HepG2 (cell line): ENCODE results near the gene B3GNT8. TPM values are rescaled to one million over a fixed set of nuclear protein-coding genes. Genes with fewer than 3 reads are reported as not detected.

Experiments
- AGO2 ChIP-seq: fragments of 200-400 bp; formaldehyde crosslinking; optimal IDR thresholded peaks from 2 replicates; pipeline ENCODE3; 2017; ENCODE audit warnings: mild to moderate bottlenecking, low read depth, low read length, moderate library complexity
- CREBL2 ChIP-seq: sonication (generic); formaldehyde crosslinking; IDR thresholded peaks from 2 replicates; pipeline ENCODE4 v1.8.1; 2023; ENCODE audit warnings: missing genetic modification reagents, mild to moderate bottlenecking, borderline replicate concordance
- DMAP1 ChIP-seq: IDR thresholded peaks from 2 replicates; pipeline ENCODE4 v1.6.1; 2016
- DMTF1 ChIP-seq: sonication (generic); formaldehyde crosslinking; IDR thresholded peaks from 2 replicates; pipeline ENCODE4 v1.4.0; 2020; ENCODE audit warnings: mild to moderate bottlenecking, missing genetic modification reagents
- DPF2 ChIP-seq: sonication (generic); formaldehyde crosslinking; IDR thresholded peaks from 2 replicates; pipeline ENCODE4 v1.4.0; 2020; ENCODE audit warnings: mild to moderate bottlenecking, low read depth, missing genetic modification reagents, borderline replicate concordance
- HNRNPK ChIP-seq: fragments of 200-400 bp; formaldehyde crosslinking; IDR thresholded peaks from 2 replicates; pipeline ENCODE4 v1.6.1; 2018; ENCODE audit warnings: low read length, low read depth, moderate library complexity, mild to moderate bottlenecking; ENCODE audit not compliant: poor library complexity, severe bottlenecking
- ISX ChIP-seq: sonication (generic); formaldehyde crosslinking; conservative IDR thresholded peaks from 2 replicates; pipeline ENCODE4 v1.5.0; 2020; ENCODE audit warnings: missing genetic modification reagents
- MAFG ChIP-seq: sonication (generic); formaldehyde crosslinking; IDR thresholded peaks from 2 replicates; pipeline ENCODE4 v1.5.1; 2020; ENCODE audit warnings: mild to moderate bottlenecking, missing genetic modification reagents
- MEF2D ChIP-seq: sonication (generic); formaldehyde crosslinking; IDR thresholded peaks from 2 replicates; pipeline ENCODE4 v1.5.1; 2020; ENCODE audit warnings: mild to moderate bottlenecking, missing genetic modification reagents
- NFATC3 ChIP-seq: sonication (generic); formaldehyde crosslinking; IDR thresholded peaks from 2 replicates; pipeline ENCODE4 v1.5.1; 2020; ENCODE audit warnings: mild to moderate bottlenecking, missing genetic modification reagents
- NFE2L2 ChIP-seq: fragments of 150-350 bp; IDR thresholded peaks from 2 replicates; pipeline ENCODE4 v1.6.1; 2014; ENCODE audit warnings: low read length
- RBFOX2 ChIP-seq: fragments of 200-400 bp; formaldehyde crosslinking; IDR thresholded peaks from 2 replicates; pipeline ENCODE4 v1.6.1; 2017; ENCODE audit warnings: low read depth, mild to moderate bottlenecking, low read length
- SNAPC2 ChIP-seq: sonication (generic); formaldehyde crosslinking; IDR thresholded peaks from 2 replicates; pipeline ENCODE4 v1.8.1; 2022; ENCODE audit warnings: mild to moderate bottlenecking, missing genetic modification reagents
- SRY ChIP-seq: sonication (generic); formaldehyde crosslinking; IDR thresholded peaks from 2 replicates; pipeline ENCODE4 v1.8.0; 2022; ENCODE audit warnings: mild to moderate bottlenecking, missing genetic modification reagents
- UBTF ChIP-seq: sonication (generic); formaldehyde crosslinking; IDR thresholded peaks from 2 replicates; pipeline ENCODE4 v1.4.0; 2020; ENCODE audit warnings: mild to moderate bottlenecking, missing genetic modification reagents
- ZNF260 ChIP-seq: sonication (generic); formaldehyde crosslinking; IDR thresholded peaks from 2 replicates; pipeline ENCODE4 v1.4.0; 2020; ENCODE audit warnings: missing genetic modification reagents, low read depth, mild to moderate bottlenecking, borderline replicate concordance
- polyA plus RNA-seq, 8 experiments: library from polyadenylated mRNA; depleted of rRNA in 3 of 8; stranded (reverse) in 7 of 8; unstranded in 1 of 8; fragments of >200 nt; fragmentation: Illumina TruSeq in 4 of 8; extraction: Trizol in 4 of 8; gene quantifications; 2 replicates each; pipeline versions ENCODE4 v1.2.1 to v1.2.3, GENCODE V29; 2011 to 2016; ENCODE audit warnings: low read depth in 4 of 8, missing spikeins in 1 of 8, mixed read lengths in 1 of 8; ENCODE audit not compliant: insufficient read depth in 1 of 8
- total RNA-seq, 5 experiments: library from RNA; depleted of rRNA; stranded (reverse); fragments of >200 nt; fragmentation: Illumina TruSeq; extraction: Trizol; gene quantifications; 2 replicates each; pipeline ENCODE4 v1.2.3, GENCODE V29; 2016; ENCODE audit warnings: low read depth in 1 of 5
- TF ChIP-seq, protein P1 (sequence below): sonication (generic); formaldehyde crosslinking; conservative IDR thresholded peaks from 2 replicates; pipeline ENCODE4 v1.4.0; 2020; ENCODE audit warnings: missing genetic modification reagents
- TF ChIP-seq, protein P2 (sequence below): sonication (generic); formaldehyde crosslinking; IDR thresholded peaks from 2 replicates; pipeline ENCODE4 v1.5.1; 2020; ENCODE audit warnings: mild to moderate bottlenecking, missing genetic modification reagents, moderate library complexity

B3GNT8 gene
- total and polyA plus RNA-seq, 2 of the 13 experiments (the other 11 are each of a cell fraction or from before 2014, with no cell fraction given) = 0.26 to 1.9 TPM

DNA sequence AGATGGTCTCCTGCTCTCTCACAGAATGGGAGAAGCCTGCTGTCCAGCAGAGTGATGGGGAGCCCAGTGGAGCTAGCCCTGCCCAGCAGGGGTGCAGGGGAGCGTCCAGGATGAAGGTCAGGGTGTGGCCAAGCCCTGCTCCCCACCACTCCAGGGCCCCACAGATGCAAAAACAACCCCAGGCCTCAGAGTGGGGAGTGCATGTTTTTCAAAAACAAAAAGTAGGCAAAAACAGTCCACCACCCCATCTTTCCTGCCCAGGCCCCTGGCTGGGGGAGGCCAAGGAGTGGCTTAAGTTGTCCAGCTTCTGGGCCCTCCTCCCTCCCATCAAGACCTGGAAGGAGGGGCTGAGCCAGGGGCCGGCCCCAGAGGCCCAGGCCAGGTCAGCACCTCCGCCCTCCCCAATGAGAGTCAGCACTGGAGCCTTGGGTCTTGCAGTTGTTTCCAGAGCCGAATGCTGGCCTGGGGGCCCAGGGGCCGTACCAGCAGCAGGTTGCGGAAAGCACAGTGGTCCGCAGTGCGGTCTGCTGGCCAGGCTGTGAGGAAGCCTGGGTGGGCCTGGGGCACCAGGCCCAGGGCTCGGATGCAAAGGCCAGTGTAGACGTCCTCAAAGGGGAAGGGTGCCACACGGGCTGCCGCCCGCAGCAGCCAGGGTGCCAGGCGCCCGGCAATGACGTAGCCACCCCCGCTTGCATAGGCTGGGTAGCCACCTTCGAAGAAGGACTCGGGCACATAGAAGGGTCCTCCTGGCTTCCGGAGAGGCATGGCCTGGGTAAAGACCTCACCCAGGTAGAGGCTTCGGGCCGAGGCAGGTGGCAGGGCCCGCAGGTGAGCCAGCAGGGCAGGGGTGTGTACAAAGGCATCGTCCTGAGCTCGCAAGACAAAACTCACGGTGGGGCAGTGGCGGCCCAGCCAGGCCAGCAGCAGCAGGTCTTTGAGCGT lies 1.7 kb downstream of the B3GNT8 start (continued):
- TF ChIP-seq ISX (no peak), DPF2 (no peak), DMTF1 (CRISPR knock-in tag) (no peak), NFE2L2 (no peak), AGO2 (peak; percentile 43), UBTF (no peak), NFATC3 (no peak), ZNF260 (no peak), DMAP1 (no peak), HNRNPK (no peak), MEF2D (CRISPR knock-in tag) (no peak), MAFG (CRISPR knock-in tag) (no peak), CREBL2 (CRISPR knock-in tag) (no peak), SNAPC2 (CRISPR knock-in tag) (no peak), RBFOX2 (peak; percentile 43), SRY (CRISPR knock-in tag) (0 out of 2 replicates have a peak, but pooled peaks have one; percentile 5)
- TF ChIP-seq, protein P1, sequence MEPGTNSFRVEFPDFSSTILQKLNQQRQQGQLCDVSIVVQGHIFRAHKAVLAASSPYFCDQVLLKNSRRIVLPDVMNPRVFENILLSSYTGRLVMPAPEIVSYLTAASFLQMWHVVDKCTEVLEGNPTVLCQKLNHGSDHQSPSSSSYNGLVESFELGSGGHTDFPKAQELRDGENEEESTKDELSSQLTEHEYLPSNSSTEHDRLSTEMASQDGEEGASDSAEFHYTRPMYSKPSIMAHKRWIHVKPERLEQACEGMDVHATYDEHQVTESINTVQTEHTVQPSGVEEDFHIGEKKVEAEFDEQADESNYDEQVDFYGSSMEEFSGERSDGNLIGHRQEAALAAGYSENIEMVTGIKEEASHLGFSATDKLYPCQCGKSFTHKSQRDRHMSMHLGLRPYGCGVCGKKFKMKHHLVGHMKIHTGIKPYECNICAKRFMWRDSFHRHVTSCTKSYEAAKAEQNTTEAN (CRISPR knock-in tag) = no peak
- TF ChIP-seq, protein P2, sequence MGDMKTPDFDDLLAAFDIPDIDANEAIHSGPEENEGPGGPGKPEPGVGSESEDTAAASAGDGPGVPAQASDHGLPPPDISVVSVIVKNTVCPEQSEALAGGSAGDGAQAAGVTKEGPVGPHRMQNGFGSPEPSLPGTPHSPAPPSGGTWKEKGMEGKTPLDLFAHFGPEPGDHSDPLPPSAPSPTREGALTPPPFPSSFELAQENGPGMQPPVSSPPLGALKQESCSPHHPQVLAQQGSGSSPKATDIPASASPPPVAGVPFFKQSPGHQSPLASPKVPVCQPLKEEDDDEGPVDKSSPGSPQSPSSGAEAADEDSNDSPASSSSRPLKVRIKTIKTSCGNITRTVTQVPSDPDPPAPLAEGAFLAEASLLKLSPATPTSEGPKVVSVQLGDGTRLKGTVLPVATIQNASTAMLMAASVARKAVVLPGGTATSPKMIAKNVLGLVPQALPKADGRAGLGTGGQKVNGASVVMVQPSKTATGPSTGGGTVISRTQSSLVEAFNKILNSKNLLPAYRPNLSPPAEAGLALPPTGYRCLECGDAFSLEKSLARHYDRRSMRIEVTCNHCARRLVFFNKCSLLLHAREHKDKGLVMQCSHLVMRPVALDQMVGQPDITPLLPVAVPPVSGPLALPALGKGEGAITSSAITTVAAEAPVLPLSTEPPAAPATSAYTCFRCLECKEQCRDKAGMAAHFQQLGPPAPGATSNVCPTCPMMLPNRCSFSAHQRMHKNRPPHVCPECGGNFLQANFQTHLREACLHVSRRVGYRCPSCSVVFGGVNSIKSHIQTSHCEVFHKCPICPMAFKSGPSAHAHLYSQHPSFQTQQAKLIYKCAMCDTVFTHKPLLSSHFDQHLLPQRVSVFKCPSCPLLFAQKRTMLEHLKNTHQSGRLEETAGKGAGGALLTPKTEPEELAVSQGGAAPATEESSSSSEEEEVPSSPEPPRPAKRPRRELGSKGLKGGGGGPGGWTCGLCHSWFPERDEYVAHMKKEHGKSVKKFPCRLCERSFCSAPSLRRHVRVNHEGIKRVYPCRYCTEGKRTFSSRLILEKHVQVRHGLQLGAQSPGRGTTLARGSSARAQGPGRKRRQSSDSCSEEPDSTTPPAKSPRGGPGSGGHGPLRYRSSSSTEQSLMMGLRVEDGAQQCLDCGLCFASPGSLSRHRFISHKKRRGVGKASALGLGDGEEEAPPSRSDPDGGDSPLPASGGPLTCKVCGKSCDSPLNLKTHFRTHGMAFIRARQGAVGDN (CRISPR knock-in tag) = no peak; the same call in 1 of the 2 replicates
